ENCODE results near the gene CTSW. TPM values are rescaled to one million over a fixed set of nuclear protein-coding genes. Genes with fewer than 3 reads are reported as not detected.

CTSW gene
- total and polyA plus RNA-seq, 2 of the 4 experiments (the other 2 are of a cell fraction) = 0.07 to 0.18 TPM

DNA sequence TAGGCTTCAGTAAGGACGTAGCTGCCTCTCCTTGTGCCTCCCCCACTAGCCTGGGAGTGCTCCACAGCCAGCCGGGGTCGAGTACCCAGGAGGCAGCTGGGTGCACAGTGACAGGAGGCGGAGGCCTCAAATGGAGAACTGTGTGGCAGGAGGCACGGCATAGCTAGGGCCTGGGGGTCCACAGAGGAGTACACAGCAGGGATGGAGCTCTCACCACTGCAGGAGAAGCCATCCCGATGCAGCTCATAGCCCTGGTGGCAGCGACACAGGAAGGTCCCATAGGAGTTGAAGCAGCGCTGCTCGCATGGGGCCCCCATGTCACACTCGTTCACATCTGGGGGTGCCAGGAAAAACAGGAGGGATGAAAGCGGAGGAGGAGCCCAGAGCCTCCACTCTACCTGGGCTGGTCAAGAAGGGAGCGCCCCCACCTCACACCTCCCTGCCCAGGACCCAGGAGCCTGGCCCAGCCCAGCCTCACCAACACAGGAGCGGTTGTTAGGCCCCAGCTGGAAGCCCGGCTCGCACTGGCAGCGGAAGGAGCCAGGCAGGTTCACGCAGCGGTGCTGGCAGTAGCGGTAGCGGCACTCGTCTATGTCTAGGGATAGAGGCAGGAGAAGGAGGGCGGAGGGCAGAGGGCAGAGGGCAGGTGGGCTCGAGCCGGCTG, 9.9 kb upstream of the CTSW start:
- no peak overlapping the region for H4K8ac ChIP-seq (ENCODE audit: low read depth in 2 of 2, low read length in 2 of 2)
- H4K5ac ChIP-seq (ENCODE audit: low read depth, low read length) = no peak overlapping the region
- no peak overlapping the region for H3K4me2 ChIP-seq (ENCODE audit: low read depth, low read length)
- H2AFZ ChIP-seq (replicated peaks; ENCODE audit: low read length, poor library complexity) = no peak overlapping the region
- H3K18ac ChIP-seq (ENCODE audit: low read depth, low read length) = no peak overlapping the region
- dilution Hi-C loops (cut with HindIII; ENCODE audit: low sequenced_read_pairs, unreplicated experiment) (no loop called here), intact Hi-C loops (cut with micrococcal nuclease) (no loop called here), in situ Hi-C loops (cut with MboI; ENCODE audit: low sequenced_read_pairs) (no loop called here)
- no peak overlapping the region for H2BK5ac ChIP-seq (ENCODE audit: low read depth, low read length, poor library complexity, severe bottlenecking)
- no peak overlapping the region for H3K4me3 ChIP-seq (ENCODE audit: insufficient read depth, low read depth, low read length)
- no peaks in the 10 kb centered on the region for H3K9me3 ChIP-seq (ENCODE audit: control insufficient read depth, insufficient read depth, low read length)
- DNase-seq = no peak
- H3K4ac ChIP-seq (ENCODE audit: low read depth, low read length) = no peak overlapping the region
- H4K91ac ChIP-seq (ENCODE audit: insufficient read depth, low read depth, low read length) = no peak overlapping the region
- no TSS peak for BruUV-seq (replicated peaks)
- H2AK9ac ChIP-seq (replicated peaks; ENCODE audit: low read depth, low read length, poor library complexity) = no peak overlapping the region
- no peaks in the 10 kb centered on the region for H3K27me3 ChIP-seq (ENCODE audit: control insufficient read depth, insufficient read depth, low read length)
- 0 out of 2 replicates have a peak overlapping the region, but pooled peaks have one; percentile 20 for H3K23ac ChIP-seq (ENCODE audit: low read depth, low read length)
- CTCF ChIA-PET = interaction anchor here (2.0 kb wide), 1 partner anchor 10 kb away, joined by 7 read pairs; the partner anchor contains the start of gene MUS81
- H3K36me3 ChIP-seq (ENCODE audit: control insufficient read depth, insufficient read depth, low read length) = peaks cover 61% of the 10 kb centered on the region
- no peak overlapping the region for H3K9ac ChIP-seq (ENCODE audit: low read depth, low read length)
- no peak overlapping the region for H2BK15ac ChIP-seq (ENCODE audit: low read depth, low read length)
- peaks cover 14% of the 10 kb centered on the region for H3K4me1 ChIP-seq (ENCODE audit: control insufficient read depth, insufficient read depth, low read length)
- 0 out of 2 replicates have a peak, but pooled peaks cover 5% of the 10 kb centered on the region for H3K9me1 ChIP-seq (ENCODE audit: insufficient read depth, low read length)
- H3K56ac ChIP-seq (ENCODE audit: extremely low read depth, insufficient read depth, low read length) = no peak overlapping the region
- H2BK20ac ChIP-seq (ENCODE audit: low read depth, low read length) = no peak overlapping the region
- H4K20me1 ChIP-seq (ENCODE audit: insufficient read depth, low read length) = peaks cover 47% of the 10 kb centered on the region
- ATAC-seq (ENCODE audit: low read depth) = no peak
- no peak overlapping the region for H2BK120ac ChIP-seq (ENCODE audit: low read depth, low read length)
- TF ChIP-seq POLR2A (IDR thresholded peaks at IDR 0.05; ENCODE audit: low read depth, low read length) (0 out of 2 replicates have a peak, but pooled peaks have one; percentile 10), MAZ (IDR thresholded peaks at IDR 0.05; ENCODE audit: borderline replicate concordance, low read depth, low read length) (no peak)
- no peak overlapping the region for H2AK5ac ChIP-seq (ENCODE audit: low read depth, low read length)
- H3K79me1 ChIP-seq (ENCODE audit: low read depth in 1 of 2, low read length in 2 of 2) = peaks cover 18 to 69% of the 10 kb centered on the region in 2 experiments
- H3K14ac ChIP-seq (replicated peaks; ENCODE audit: low read depth, low read length) = no peak overlapping the region
- H3K27ac ChIP-seq (ENCODE audit: insufficient read depth, low read length) = no peak overlapping the region
- POLR2A ChIA-PET (ENCODE audit: unreplicated experiment) = interaction anchor here (1.4 kb wide), 1 partner anchor 10 kb away, joined by 5 read pairs; no protein-coding TSS in a partner anchor
- WGBS, 2 experiments (ENCODE audit: extremely low coverage in 2 of 2, insufficient read length in 1 of 2) = 83% methylated on average over 4 of the region's 24 CpGs; no CpG with 5 or more reads in 1 of the 2 experiments

Data from IMR-90 (cell line).